HG02798 (cell line): ENCODE results near the gene TTLL3.
A peak's percentile ranks its signal among the peaks of the same experiment; 100 is the strongest.

Experiments used
- ATAC-seq: cut with Tn5 transposase; IDR thresholded peaks from one replicate; pipeline ENCODE4 v1.9.1; 2021; ENCODE audit warnings: mild to moderate bottlenecking; ENCODE audit not compliant: unreplicated experiment, poor library complexity

TTLL3 gene

GRCh38 chr3:9780458-9780812 lies 29.6 kb upstream of the TTLL3 start:
- ATAC-seq = no peak

DNA sequence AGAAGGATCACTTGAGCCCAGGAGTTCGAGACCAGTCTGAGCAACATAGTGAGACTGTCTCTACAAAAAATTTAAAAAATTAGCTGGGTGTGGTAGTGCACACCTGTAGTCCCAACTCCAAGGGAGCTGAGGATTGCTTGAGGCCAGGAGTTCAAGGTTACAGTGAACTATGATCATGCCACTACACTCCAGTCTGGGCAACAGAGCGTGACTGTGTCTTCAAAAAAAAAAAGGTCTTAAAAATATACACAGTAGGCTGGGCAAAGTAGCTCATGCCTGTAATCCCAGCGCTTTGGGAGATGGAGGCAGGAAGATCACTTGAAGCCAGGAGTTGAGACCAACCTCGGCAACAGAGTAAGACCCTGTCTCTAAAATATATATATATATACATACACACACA lies 29.2 kb upstream of the TTLL3 start:
- ATAC-seq = no peak

DNA sequence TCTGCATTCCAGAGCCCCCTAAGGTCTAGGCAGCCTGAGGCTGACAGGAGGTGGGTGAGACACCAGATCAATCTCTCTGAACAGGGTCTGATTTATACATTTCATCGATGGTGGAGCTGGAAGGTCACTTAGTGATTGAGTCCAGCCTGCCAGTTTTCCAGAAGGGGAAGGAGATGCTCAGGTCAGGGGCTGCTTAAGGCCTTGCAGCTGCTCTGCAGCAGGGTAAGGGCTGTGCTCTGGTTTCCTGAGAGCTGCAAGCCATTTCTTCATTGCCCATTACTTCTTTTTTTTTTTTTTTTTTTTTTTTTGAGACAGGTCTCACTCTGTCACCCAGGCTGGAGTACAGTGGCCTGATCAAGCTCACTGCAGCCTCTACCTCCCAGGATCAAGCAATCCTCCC lies 28.5 kb upstream of the TTLL3 start:
- no peak for ATAC-seq

GRCh38 chr3:9781978-9782603 lies 28.0 kb upstream of the TTLL3 start:
- ATAC-seq = no peak

DNA sequence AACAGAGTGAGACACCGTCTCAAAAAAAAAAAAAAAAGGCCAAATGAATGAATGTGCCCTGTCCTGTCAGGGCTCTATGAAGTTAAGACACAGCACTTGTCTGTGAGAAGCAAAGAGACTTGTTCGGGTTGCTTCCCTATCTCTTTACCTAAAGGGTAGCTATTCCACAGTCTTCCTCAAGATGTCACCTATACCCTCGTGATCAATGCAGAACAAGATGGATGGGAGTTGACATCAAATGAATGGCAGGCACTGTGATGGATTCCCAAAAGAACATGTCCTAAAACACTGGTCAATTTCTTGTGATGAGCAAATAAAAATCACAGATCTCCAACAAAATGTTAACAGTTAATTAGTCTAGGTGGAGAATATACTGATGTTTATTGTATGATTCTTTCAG lies 27.3 kb upstream of the TTLL3 start:
- no peak for ATAC-seq

GRCh38 chr3:9783954-9784353 lies 26.1 kb upstream of the TTLL3 start:
- no peak for ATAC-seq

- no peak for ATAC-seq
Observed at GRCh38 chr3:9784965-9785364, 25.1 kb upstream of the TTLL3 start.

GRCh38 chr3:9785602-9786001 lies 24.5 kb upstream of the TTLL3 start:
- ATAC-seq = no peak

DNA sequence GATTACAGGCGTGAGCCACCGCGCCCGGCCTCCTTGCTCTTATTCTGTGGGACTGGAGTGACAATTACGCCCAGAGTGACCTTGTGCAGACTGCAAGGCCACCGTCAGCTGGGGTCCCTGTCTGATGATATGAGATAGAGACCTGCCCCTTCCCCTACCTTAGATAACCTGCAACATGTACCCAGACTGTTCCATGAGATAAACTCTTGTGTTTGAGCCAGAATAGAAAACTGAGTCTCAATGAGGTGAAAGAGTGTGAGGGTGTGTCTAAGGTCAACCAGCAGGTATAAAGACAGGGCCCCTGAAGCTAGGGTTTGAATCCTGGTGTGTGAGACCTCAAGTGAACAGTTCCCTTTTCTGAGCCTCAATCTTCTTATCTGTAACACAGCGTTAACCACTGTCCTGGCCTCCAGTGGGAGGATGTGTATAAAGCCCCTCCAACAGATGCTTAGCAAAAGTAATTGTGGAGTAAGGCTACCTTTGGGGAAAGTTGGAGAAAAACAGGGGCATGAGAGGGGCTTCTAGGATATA lies 23.8 kb upstream of the TTLL3 start:
- ATAC-seq = no peak

GRCh38 chr3:9786825-9787669 lies 23.0 kb upstream of the TTLL3 start:
- ATAC-seq = no peak

- ATAC-seq = no peak
Observed at GRCh38 chr3:9787714-9788113, 22.3 kb upstream of the TTLL3 start.

DNA sequence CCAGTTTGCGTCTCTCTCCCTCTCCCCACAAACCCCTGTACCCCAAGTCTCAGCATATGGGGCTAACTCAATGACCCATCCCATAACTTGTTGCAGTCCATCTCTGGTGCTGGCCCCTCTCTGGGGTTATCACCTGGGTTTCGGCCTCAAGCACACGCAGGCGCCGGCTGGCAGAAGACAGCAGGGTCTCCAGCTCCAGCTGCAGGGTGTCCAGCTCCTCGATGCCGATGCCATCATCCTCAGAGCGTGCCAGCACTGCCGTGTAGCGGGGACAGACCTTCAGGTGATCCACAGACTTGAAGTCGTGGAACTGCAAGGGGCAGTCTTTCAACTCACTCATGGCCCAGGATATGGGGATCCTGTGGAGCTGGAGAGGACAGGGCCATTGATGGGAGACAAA lies 18.9 kb upstream of the TTLL3 start:
- ATAC-seq = no peak

DNA sequence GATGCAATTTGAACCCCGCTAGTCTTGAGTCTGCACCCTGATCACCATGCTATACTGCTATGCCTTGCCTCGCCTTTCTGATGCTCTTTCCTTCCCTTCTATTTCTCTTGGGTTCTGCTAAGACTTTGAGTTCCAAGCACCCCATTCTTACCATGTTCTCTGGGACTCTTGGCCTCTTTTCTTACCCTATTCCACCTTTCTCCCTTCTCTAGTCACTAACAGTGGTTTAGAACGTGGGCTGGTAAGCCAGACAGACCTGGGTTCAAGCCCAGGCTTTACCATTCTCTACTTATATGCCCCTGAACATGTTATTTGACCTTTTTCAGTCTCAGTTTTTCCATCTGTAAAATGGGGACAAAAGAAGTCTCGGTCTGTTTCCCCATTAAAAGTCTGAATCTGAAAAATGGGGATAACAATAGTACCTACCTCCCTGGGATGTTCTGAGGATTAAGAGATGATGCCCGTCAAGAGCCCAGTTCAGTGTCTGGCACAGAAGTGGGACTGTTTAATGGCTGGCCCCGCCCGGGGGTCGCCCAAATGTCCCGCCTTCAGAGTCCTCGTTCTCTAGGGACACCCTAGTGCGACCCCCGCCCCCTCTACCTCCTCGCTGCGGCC lies 18.2 kb upstream of the TTLL3 start:
- no peak for ATAC-seq

- ATAC-seq = peak; percentile 88
Observed at GRCh38 chr3:9792405-9793160, 17.5 kb upstream of the TTLL3 start, which contains the start of the genes ARPC4 and TADA3. Gene ARPC4 (plus strand): TSS chr3:9793082. CDS start chr3:9793122, 40 bp downstream. Gene TADA3 (minus strand): TSS chr3:9792473. CDS start chr3:9791466, 1,007 bp downstream.

- no peak for ATAC-seq
Observed at GRCh38 chr3:9793161-9793781, 16.8 kb upstream of the TTLL3 start.

DNA sequence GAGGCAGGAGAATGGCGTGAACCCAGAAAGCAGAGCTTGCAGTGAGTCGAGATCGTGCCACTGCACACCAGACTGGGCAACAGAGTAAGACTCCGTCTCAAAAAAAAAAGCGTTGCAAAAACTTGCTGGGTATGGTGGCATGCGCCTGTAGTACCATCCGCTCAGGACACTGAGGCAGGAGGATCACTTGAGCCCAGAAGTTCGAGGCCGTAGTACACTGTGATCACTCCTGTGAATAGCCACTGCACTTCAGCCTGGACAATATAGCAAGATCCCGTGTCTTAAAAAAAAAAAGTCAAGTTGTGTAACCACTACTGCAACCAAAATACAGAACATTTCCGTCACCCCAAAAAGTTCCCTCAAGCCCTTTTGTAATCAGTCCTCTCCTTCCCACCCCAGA lies 15.7 kb upstream of the TTLL3 start:
- no peak for ATAC-seq

GRCh38 chr3:9795207-9795606 lies 14.9 kb upstream of the TTLL3 start:
- ATAC-seq = no peak

DNA sequence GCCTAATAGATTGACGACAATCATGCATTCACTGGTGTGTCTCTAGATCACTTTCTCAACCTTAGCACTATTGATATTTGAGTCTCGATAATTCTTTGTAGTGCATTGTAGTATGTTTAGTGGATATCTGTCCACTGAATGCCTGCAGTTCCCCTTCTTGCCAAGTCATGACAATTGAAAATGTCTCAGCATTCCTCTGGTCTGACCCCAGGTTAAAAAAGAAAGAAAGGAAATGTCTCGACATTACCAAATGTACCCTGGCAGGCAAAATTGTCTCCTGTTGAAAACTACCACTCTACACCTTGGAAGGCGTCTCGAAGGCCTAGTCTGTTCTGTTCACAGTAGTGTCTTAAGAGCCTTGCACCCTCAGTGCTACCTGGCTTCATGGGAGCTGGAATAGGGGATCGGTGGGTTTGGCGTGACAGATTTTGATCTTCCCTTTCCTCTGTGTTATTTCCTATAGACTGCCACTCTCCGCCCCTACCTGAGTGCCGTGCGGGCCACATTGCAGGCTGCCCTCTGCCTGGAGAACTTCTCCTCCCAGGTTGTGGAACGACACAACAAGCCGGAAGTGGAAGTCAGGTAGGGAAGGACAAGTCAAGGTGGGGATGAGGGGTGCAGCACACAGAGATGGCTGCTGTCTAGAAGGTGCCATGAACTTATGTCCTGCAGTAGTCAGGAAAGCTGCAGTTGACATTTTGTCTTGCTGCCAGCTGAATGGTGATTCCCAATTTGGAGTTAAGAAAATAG lies 12.7 kb upstream of the TTLL3 start:
- no peak for ATAC-seq

GRCh38 chr3:9800529-9800928 lies 9.5 kb upstream of the TTLL3 start:
- ATAC-seq = no peak
